GM19023 (cell line): ENCODE measurements around the gene PHC2.
"Not testable (repeated sequence)": the region's sequence is repeated elsewhere in the genome, so short reads cannot be mapped to it uniquely, and the experiment has no call there.

Experiments used
- ATAC-seq: cut with Tn5 transposase; IDR thresholded peaks from one replicate; pipeline ENCODE4 v1.9.1; 2021; ENCODE audit warnings: mild to moderate bottlenecking, moderate library complexity; ENCODE audit not compliant: unreplicated experiment

Gene PHC2

GRCh38 chr1:33296824-33297223, 134.1 kb downstream of the PHC2 start:
- no peak for ATAC-seq

GRCh38 chr1:33296082-33296458, 134.8 kb downstream of the PHC2 start:
- ATAC-seq: no peak

DNA sequence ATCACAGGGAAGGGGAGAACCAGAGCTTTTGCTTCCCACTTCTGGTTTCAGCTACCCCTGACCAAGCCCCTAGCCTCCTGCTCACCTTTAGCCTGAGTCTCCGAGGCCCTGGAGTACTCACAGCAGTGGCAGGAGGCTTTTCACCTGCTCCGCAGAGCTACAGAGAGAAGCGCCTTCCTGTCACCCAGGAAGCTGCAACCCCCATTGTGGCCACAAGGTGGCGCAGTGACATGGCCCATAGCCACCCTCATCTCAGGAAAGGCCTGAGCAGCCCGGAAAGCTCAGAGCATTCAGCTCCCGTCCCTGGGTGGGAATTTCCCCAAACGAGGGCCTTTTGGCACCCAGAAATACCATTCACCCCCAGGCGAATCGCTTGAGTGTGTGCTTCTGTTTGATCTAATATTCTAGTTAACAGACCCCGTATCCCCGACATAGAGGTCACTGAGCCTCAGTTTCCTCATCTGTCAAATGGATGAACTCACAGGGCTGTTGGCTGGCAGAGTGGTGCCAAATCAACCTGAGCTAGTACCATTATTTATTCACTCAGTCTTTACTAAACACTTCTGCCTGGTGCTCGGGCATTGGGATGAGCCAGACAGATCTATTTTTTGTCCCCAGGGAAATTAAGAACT, 135.3 kb downstream of the PHC2 start:
- ATAC-seq: peak; percentile 77

- ATAC-seq: no peak
Observed at GRCh38 chr1:33295023-33295422, 135.9 kb downstream of the PHC2 start.

GRCh38 chr1:33294071-33295010, 136.6 kb downstream of the PHC2 start:
- ATAC-seq: no peak

DNA sequence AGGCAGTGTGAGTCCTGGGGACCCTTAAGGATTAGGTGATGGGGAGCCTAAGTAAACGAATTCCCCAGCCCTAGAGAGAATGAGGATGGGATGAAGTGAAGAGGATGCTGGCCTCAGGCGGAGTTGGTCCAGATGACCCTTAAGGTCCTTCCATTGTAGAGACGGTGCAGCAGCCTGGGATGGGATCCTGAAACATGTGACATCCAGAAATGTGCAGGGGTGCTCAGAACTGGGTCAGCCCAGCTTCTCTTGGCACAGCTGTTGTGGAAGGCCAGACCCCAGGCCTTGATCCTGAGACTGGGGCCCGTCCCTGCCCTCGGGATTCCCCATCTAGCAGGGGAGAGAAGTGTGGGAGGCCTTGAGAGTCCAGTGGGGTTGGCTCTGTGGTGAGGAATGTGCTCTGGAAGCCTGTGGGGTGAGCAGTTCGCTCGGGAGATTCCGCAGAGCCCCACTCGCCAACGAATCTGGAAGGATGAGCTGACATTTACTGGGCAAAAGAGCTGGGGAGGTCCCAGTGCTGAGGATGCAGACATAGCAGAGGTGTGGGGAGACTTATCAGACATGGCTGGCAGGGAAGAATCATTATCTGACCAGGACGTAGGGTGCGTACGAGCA, 138.1 kb downstream of the PHC2 start:
- no peak for ATAC-seq

DNA sequence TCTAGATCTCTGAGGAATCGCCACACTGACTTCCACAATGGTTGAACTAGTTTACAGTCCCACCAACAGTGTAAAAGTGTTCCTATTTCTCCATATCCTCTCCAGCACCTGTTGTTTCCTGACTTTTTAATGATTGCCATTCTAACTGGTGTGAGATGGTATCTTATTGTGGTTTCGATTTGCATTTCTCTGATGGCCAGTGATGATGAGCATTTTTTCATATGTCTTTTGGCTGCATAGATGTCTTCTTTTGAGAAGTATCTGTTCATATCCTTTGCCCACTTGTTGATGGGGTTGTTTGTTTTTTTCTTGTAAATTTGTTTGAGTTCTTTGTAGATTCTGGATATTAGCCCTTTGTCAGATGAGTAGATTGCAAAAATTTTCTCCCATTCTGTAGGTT, 140.3 kb downstream of the PHC2 start:
- not testable (repeated sequence) for ATAC-seq

GRCh38 chr1:33289858-33290154, 141.1 kb downstream of the PHC2 start:
- ATAC-seq: no peak

GRCh38 chr1:33288976-33289857, 141.7 kb downstream of the PHC2 start:
- ATAC-seq: no peak

GRCh38 chr1:33287317-33287716, 143.6 kb downstream of the PHC2 start:
- no peak for ATAC-seq

GRCh38 chr1:33286451-33287185, 144.3 kb downstream of the PHC2 start:
- no peak for ATAC-seq

DNA sequence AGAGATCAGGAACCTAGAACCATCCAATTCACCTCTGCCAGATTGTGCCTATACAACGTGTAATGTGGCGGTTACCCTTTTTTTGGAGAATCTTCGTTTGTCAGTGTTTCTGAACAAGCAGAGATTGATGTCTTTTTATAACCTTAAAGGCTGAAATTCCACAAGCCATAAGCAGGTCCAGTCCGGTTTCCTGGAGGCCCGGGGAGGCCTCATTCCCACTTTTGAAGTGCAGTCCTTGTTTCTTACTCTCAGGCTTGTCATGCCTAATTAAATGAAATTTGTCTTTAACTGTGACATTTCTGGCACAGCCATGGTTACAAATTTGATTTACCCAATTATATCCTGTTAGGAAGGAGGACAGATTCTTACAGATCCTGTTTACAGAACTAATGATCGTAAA, 146.8 kb downstream of the PHC2 start:
- ATAC-seq: no peak

DNA sequence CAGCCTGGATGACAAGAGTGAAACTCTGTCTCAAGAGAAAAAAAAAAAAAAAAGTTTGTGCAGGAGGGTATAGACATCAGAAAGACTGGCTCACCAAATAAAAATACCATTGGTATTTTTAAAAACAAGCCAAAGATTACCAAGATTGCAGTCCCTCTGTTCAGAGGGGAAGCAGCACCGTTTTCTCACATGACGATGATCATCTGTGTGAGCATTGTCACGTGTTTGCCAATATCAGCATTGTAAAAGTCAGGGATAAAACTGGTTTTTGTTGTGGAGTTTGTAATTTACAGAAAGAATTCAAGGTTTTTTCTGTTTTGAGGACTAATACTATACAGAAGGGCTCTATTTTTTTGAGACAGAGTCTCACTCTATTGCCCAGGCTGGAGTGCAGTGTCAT, 148.1 kb downstream of the PHC2 start:
- ATAC-seq: no peak

- no peak for ATAC-seq
Observed at GRCh38 chr1:33281554-33282303, 149.2 kb downstream of the PHC2 start.

- no peak for ATAC-seq
Observed at GRCh38 chr1:33280091-33280661, 150.7 kb downstream of the PHC2 start.

- no peak for ATAC-seq
Observed at GRCh38 chr1:33277488-33278084, 153.3 kb downstream of the PHC2 start.

- ATAC-seq: no peak
Observed at GRCh38 chr1:33276573-33277298, 154.2 kb downstream of the PHC2 start.
